CD4-positive, alpha-beta T cell treated with Interleukin-4 for 4 hours (primary cell): Measurements from ENCODE around the gene INAFM1.

Experiments used
- DNase-seq: peaks from one replicate; pipeline ENCODE4 v3.0.0-alpha.2; 2020

INAFM1 gene

GRCh38 chr19:47313754-47314295 is 39.1 kb downstream of the INAFM1 start:
- DNase-seq = no peak

GRCh38 chr19:47315125-47315821 is 40.6 kb downstream of the INAFM1 start:
- DNase-seq = no peak

- DNase-seq = no peak
Observed at GRCh38 chr19:47316513-47316912, 41.8 kb downstream of the INAFM1 start.

- no peak for DNase-seq
Observed at GRCh38 chr19:47319923-47320871, 45.5 kb downstream of the INAFM1 start.

GRCh38 chr19:47321630-47322029 is 46.9 kb downstream of the INAFM1 start:
- DNase-seq = no peak

- no peak for DNase-seq
Observed at GRCh38 chr19:47322058-47322457, 47.4 kb downstream of the INAFM1 start.

GRCh38 chr19:47323409-47323808 is 48.7 kb downstream of the INAFM1 start:
- DNase-seq = no peak

GRCh38 chr19:47323872-47324271 is 49.2 kb downstream of the INAFM1 start:
- no peak for DNase-seq

- DNase-seq = no peak
Observed at GRCh38 chr19:47324502-47324901, 49.8 kb downstream of the INAFM1 start.
